SU-DHL-6 (cell line): ENCODE results near the gene TRIM77.
"Not testable (repeated sequence)": the region's sequence is repeated elsewhere in the genome, so short reads cannot be mapped to it uniquely, and the experiment has no call there.

Source experiments
- EZH2phosphoT487 ChIP-seq: fragments of 200-600 bp; sonication (generic), shearing (Covaris generic); conservative IDR thresholded peaks from 2 replicates; pipeline ENCODE4 v1.6.1; 2018; ENCODE audit warnings: mild to moderate bottlenecking, antibody characterized with exemption, low read length, moderate library complexity, mixed read lengths
- TF ChIP-seq, protein P1 (sequence below): fragments of 200-600 bp; sonication (generic); IDR thresholded peaks from one replicate; pipeline ENCODE4 v1.5.1; 2017; ENCODE audit warnings: antibody characterized with exemption, mild to moderate bottlenecking, low read length, moderate library complexity; ENCODE audit not compliant: insufficient read depth, poor library complexity, severe bottlenecking

- TF ChIP-seq, protein P1, sequence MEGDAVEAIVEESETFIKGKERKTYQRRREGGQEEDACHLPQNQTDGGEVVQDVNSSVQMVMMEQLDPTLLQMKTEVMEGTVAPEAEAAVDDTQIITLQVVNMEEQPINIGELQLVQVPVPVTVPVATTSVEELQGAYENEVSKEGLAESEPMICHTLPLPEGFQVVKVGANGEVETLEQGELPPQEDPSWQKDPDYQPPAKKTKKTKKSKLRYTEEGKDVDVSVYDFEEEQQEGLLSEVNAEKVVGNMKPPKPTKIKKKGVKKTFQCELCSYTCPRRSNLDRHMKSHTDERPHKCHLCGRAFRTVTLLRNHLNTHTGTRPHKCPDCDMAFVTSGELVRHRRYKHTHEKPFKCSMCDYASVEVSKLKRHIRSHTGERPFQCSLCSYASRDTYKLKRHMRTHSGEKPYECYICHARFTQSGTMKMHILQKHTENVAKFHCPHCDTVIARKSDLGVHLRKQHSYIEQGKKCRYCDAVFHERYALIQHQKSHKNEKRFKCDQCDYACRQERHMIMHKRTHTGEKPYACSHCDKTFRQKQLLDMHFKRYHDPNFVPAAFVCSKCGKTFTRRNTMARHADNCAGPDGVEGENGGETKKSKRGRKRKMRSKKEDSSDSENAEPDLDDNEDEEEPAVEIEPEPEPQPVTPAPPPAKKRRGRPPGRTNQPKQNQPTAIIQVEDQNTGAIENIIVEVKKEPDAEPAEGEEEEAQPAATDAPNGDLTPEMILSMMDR = not testable (repeated sequence)
- not testable (repeated sequence) for TF ChIP-seq EZH2phosphoT487
Measured at GRCh38 chr11:89669993-89670669, 40.0 kb upstream of the TRIM77 start.
